ENCODE results near the gene EXOC2. TPM values are rescaled to one million over a fixed set of nuclear protein-coding genes. Genes with fewer than 3 reads are reported as not detected.

Gene EXOC2
- polyA plus RNA-seq, 1 donor (not counting 4 experiments of a cell fraction or from before 2014, with no cell fraction given), result 28.4 TPM

- DNase-seq (ENCODE audit: low read depth, low spot score) (peak; percentile 56), FAIRE-seq (peak; percentile 73)
- Histone ChIP-seq H3K9me3 (ENCODE audit: control insufficient read depth, low read depth, low read length) (no peaks in the 10 kb centered on the region), H3K4me1 (ENCODE audit: control insufficient read depth, extremely low read depth, insufficient read depth, low read length) (peaks cover 10% of the 10 kb centered on the region), H3K27ac (ENCODE audit: control insufficient read depth, insufficient read depth, low read length) (peak overlapping the region; percentile 30), H4K20me1 (ENCODE audit: control insufficient read depth, extremely low read depth, insufficient read depth, low read length) (no peaks in the 10 kb centered on the region), H3K9me1 (ENCODE audit: control insufficient read depth, extremely low read depth, insufficient read depth, low read length) (no peaks in the 10 kb centered on the region), H3K36me3 (ENCODE audit: control insufficient read depth in 2 of 2, extremely low read depth in 1 of 2, insufficient read depth in 2 of 2, low read length in 2 of 2) (peaks cover 9 to 18% of the 10 kb centered on the region in 2 experiments), H2AFZ (ENCODE audit: control insufficient read depth, low read length) (no peak overlapping the region), H3K4me2 (ENCODE audit: control insufficient read depth, extremely low read depth, insufficient read depth, low read depth, low read length) (peak overlapping the region; percentile 34), H3K9ac (ENCODE audit: control insufficient read depth, extremely low read depth, insufficient read depth, low read length) (no peak overlapping the region), H3K27me3 (ENCODE audit: control insufficient read depth, extremely low read depth, insufficient read depth, low read length) (no peaks in the 10 kb centered on the region), H3K4me3 (ENCODE audit: control insufficient read depth in 2 of 3, extremely low read depth in 1 of 3, insufficient read depth in 2 of 3, low read depth in 1 of 3, low read length in 3 of 3) (no peak overlapping the region), H3K79me2 (ENCODE audit: control insufficient read depth, insufficient read depth, low read length) (no peaks in the 10 kb centered on the region)
- dilution Hi-C loops (cut with MboI; ENCODE audit: extremely low pct_ligation_motif_present, low sequenced_read_pairs), result no loop called here
- TF ChIP-seq, protein P1, sequence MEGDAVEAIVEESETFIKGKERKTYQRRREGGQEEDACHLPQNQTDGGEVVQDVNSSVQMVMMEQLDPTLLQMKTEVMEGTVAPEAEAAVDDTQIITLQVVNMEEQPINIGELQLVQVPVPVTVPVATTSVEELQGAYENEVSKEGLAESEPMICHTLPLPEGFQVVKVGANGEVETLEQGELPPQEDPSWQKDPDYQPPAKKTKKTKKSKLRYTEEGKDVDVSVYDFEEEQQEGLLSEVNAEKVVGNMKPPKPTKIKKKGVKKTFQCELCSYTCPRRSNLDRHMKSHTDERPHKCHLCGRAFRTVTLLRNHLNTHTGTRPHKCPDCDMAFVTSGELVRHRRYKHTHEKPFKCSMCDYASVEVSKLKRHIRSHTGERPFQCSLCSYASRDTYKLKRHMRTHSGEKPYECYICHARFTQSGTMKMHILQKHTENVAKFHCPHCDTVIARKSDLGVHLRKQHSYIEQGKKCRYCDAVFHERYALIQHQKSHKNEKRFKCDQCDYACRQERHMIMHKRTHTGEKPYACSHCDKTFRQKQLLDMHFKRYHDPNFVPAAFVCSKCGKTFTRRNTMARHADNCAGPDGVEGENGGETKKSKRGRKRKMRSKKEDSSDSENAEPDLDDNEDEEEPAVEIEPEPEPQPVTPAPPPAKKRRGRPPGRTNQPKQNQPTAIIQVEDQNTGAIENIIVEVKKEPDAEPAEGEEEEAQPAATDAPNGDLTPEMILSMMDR (optimal IDR thresholded peaks at IDR 0.05 in 1 of 3, IDR thresholded peaks at IDR 0.05 in 1 of 3, conservative IDR thresholded peaks at IDR 0.05 in 1 of 3; ENCODE audit: extremely low read depth in 1 of 3, insufficient read depth in 2 of 3, low read length in 3 of 3), result peak; percentile 55 to 65 (median 61)
- TF ChIP-seq EZH2 (IDR thresholded peaks at IDR 0.05; ENCODE audit: low read length), result no peak
Measured at GRCh38 chr6:551405-551804, 141.5 kb downstream of the EXOC2 start.

GRCh38 chr6:549906-550305 is 143.0 kb downstream of the EXOC2 start:
- peaks cover 10% of the 10 kb centered on the region for H3K4me1 ChIP-seq (ENCODE audit: control insufficient read depth, extremely low read depth, insufficient read depth, low read length)
- H3K79me2 ChIP-seq (ENCODE audit: control insufficient read depth, insufficient read depth, low read length), result no peaks in the 10 kb centered on the region
- H3K9me1 ChIP-seq (ENCODE audit: control insufficient read depth, extremely low read depth, insufficient read depth, low read length), result no peaks in the 10 kb centered on the region
- H3K36me3 ChIP-seq (ENCODE audit: control insufficient read depth in 2 of 2, extremely low read depth in 1 of 2, insufficient read depth in 2 of 2, low read length in 2 of 2), result peaks cover 7 to 12% of the 10 kb centered on the region in 2 experiments
- H3K27ac ChIP-seq (ENCODE audit: control insufficient read depth, insufficient read depth, low read length), result no peak overlapping the region
- no peaks in the 10 kb centered on the region for H3K27me3 ChIP-seq (ENCODE audit: control insufficient read depth, extremely low read depth, insufficient read depth, low read length)
- no peaks in the 10 kb centered on the region for H4K20me1 ChIP-seq (ENCODE audit: control insufficient read depth, extremely low read depth, insufficient read depth, low read length)
- no peak for TF ChIP-seq EZH2 (IDR thresholded peaks at IDR 0.05; ENCODE audit: low read length)
- TF ChIP-seq, protein P1 (optimal IDR thresholded peaks at IDR 0.05 in 1 of 3, IDR thresholded peaks at IDR 0.05 in 1 of 3, conservative IDR thresholded peaks at IDR 0.05 in 1 of 3; ENCODE audit: extremely low read depth in 1 of 3, insufficient read depth in 2 of 3, low read length in 3 of 3), result no peak
- dilution Hi-C loops (cut with MboI; ENCODE audit: extremely low pct_ligation_motif_present, low sequenced_read_pairs), result no loop called here
- no peak overlapping the region for H3K9ac ChIP-seq (ENCODE audit: control insufficient read depth, extremely low read depth, insufficient read depth, low read length)
- no peak overlapping the region for H3K4me2 ChIP-seq (ENCODE audit: control insufficient read depth, extremely low read depth, insufficient read depth, low read depth, low read length)
- no peak overlapping the region for H3K4me3 ChIP-seq (ENCODE audit: control insufficient read depth in 2 of 3, extremely low read depth in 1 of 3, insufficient read depth in 2 of 3, low read depth in 1 of 3, low read length in 3 of 3)
- no peak for DNase-seq (ENCODE audit: low read depth, low spot score)
- H3K9me3 ChIP-seq (ENCODE audit: control insufficient read depth, low read depth, low read length), result no peaks in the 10 kb centered on the region
- H2AFZ ChIP-seq (ENCODE audit: control insufficient read depth, low read length), result no peak overlapping the region
- no peak for FAIRE-seq

All from keratinocyte (primary cell).